ENCODE measurements around the gene GGNBP2. TPM values are rescaled to one million over a fixed set of nuclear protein-coding genes. Genes with fewer than 3 reads are reported as not detected.

Gene GGNBP2
- total RNA-seq, 3 donors from 2014 or later = 60.6 to 85.5 (median 84.0) TPM

- TF ChIP-seq POLR2A (IDR thresholded peaks at IDR 0.05) (no peak), CTCF (IDR thresholded peaks at IDR 0.05) (no peak), POLR2AphosphoS5 (IDR thresholded peaks at IDR 0.05) (no peak)
- Histone ChIP-seq H3K9me3 (no peaks in the 10 kb centered on the region), H3K36me3 (no peaks in the 10 kb centered on the region), H3K4me1 (no peaks in the 10 kb centered on the region), H3K27ac (no peak overlapping the region), H3K4me3 (no peak overlapping the region), H3K27me3 (no peaks in the 10 kb centered on the region)
- intact Hi-C loops (cut with DNase I; ENCODE audit: low total_unique reads) = no loop called here
- no peak for DNase-seq (ENCODE audit: low spot score in 2 of 2)
These were observed 28.9 kb upstream of the GGNBP2 start for GRCh38 chr17:36515837-36516236.

GRCh38 chr17:36523113-36523512 lies 21.6 kb upstream of the GGNBP2 start:
- intact Hi-C loops (cut with DNase I; ENCODE audit: low total_unique reads) = no loop called here
- no peaks in the 10 kb centered on the region for H3K9me3 ChIP-seq
- no peak overlapping the region for H3K4me3 ChIP-seq
- TF ChIP-seq POLR2A (IDR thresholded peaks at IDR 0.05) (no peak), POLR2AphosphoS5 (IDR thresholded peaks at IDR 0.05) (no peak), CTCF (IDR thresholded peaks at IDR 0.05) (no peak)
- no peak overlapping the region for H3K27ac ChIP-seq
- no peaks in the 10 kb centered on the region for H3K27me3 ChIP-seq
- no peaks in the 10 kb centered on the region for H3K4me1 ChIP-seq
- no peak for DNase-seq (ENCODE audit: low spot score in 2 of 2)
- no peaks in the 10 kb centered on the region for H3K36me3 ChIP-seq

DNA sequence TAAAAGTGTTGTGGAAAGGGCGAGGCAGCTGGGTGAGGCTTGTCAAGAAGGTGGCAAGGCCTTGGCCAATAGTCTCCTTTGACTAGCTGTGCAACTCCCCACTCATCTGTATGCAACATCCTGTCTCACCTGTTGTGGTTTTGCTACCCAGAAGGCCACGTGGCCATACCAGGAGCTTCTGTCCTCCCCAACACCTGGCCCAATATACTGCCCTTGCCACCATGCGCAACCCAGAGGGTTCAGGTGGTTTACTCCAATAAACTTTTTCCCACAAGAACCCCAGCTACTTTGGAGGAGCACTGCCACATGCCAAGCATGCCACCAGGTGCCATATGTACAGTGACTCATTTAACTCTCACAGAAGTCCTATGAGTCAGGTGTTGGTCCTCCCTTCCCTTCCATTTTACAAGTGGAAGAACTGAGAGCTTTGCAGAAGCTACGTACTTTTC lies 20.3 kb upstream of the GGNBP2 start:
- intact Hi-C loops (cut with DNase I; ENCODE audit: low total_unique reads) = no loop called here
- TF ChIP-seq POLR2AphosphoS5 (IDR thresholded peaks at IDR 0.05) (no peak), POLR2A (IDR thresholded peaks at IDR 0.05) (no peak), CTCF (IDR thresholded peaks at IDR 0.05) (no peak)
- H3K4me3 ChIP-seq = no peak overlapping the region
- no peak overlapping the region for H3K27ac ChIP-seq
- H3K36me3 ChIP-seq = no peaks in the 10 kb centered on the region
- DNase-seq (ENCODE audit: low spot score in 2 of 2) = no peak
- H3K4me1 ChIP-seq = no peaks in the 10 kb centered on the region
- H3K9me3 ChIP-seq = no peaks in the 10 kb centered on the region
- no peaks in the 10 kb centered on the region for H3K27me3 ChIP-seq

DNA sequence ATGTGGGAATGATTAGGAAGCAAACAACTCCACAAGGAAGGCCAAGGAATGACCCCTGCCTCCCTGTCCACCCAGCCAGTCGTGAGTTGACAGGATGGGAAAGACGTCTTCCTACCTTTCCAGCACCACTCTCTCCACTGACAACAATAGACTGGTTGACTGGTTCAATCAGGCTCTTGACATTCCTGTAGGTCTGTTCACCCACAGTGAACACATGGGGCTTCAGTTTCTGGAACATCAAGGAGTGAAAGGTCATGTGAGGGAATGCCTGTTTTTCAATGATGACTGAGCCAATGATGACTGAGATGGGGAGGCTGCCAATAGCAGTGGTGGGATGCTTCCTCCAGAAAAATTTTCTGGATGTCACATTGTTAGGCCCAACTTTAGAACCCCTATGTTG lies 19.6 kb upstream of the GGNBP2 start:
- TF ChIP-seq POLR2AphosphoS5 (IDR thresholded peaks at IDR 0.05) = no peak
- no peak for TF ChIP-seq CTCF (IDR thresholded peaks at IDR 0.05)
- TF ChIP-seq POLR2A (IDR thresholded peaks at IDR 0.05) = no peak
- no peak overlapping the region for H3K27ac ChIP-seq
- H3K9me3 ChIP-seq = no peaks in the 10 kb centered on the region
- H3K27me3 ChIP-seq = no peaks in the 10 kb centered on the region
- H3K4me1 ChIP-seq = no peaks in the 10 kb centered on the region
- intact Hi-C loops (cut with DNase I; ENCODE audit: low total_unique reads) = no loop called here
- no peak overlapping the region for H3K4me3 ChIP-seq
- DNase-seq (ENCODE audit: low spot score in 2 of 2) = no peak
- H3K36me3 ChIP-seq = no peaks in the 10 kb centered on the region

GRCh38 chr17:36525888-36526287 lies 18.8 kb upstream of the GGNBP2 start:
- H3K4me3 ChIP-seq = no peak overlapping the region
- no peaks in the 10 kb centered on the region for H3K36me3 ChIP-seq
- no peak for DNase-seq (ENCODE audit: low spot score in 2 of 2)
- H3K27me3 ChIP-seq = no peaks in the 10 kb centered on the region
- TF ChIP-seq CTCF (IDR thresholded peaks at IDR 0.05) (no peak), POLR2A (IDR thresholded peaks at IDR 0.05) (no peak), POLR2AphosphoS5 (IDR thresholded peaks at IDR 0.05) (no peak)
- no peaks in the 10 kb centered on the region for H3K4me1 ChIP-seq
- H3K9me3 ChIP-seq = no peaks in the 10 kb centered on the region
- H3K27ac ChIP-seq = no peak overlapping the region
- intact Hi-C loops (cut with DNase I; ENCODE audit: low total_unique reads) = no loop called here
